HCT116 (cell line): ENCODE measurements around the gene SF3B4.

Experiments
- EGR1 ChIP-seq: IDR thresholded peaks from 2 replicates; pipeline ENCODE4 v1.6.1; 2012; ENCODE audit warnings: low read depth
- EZH2 ChIP-seq: fragments of 200-600 bp; sonication (generic); IDR thresholded peaks from 2 replicates; pipeline ENCODE4 v1.6.1; 2017; ENCODE audit warnings: antibody characterized with exemption, mixed run types
- EZH2phosphoT487 ChIP-seq: fragments of 200-600 bp; IDR thresholded peaks from 2 replicates; pipeline ENCODE4 v1.6.1; 2018; ENCODE audit warnings: antibody characterized with exemption, borderline replicate concordance
- FOSL1 ChIP-seq: IDR thresholded peaks from 2 replicates; pipeline ENCODE4 v1.6.1; 2012; ENCODE audit warnings: low read depth
- POLR2A ChIP-seq: IDR thresholded peaks from 2 replicates; pipeline ENCODE4 v1.7.0; 2011; ENCODE audit warnings: borderline replicate concordance; ENCODE audit not compliant: insufficient read depth, insufficient read length; ENCODE audit errors: extremely low read depth
- POLR2AphosphoS5 ChIP-seq: IDR thresholded peaks from 2 replicates; pipeline ENCODE4 v1.6.1; 2011; ENCODE audit warnings: mild to moderate bottlenecking, low read depth, low read length, moderate library complexity
- RAD21 ChIP-seq: IDR thresholded peaks from 2 replicates; pipeline ENCODE4 v1.6.1; 2012; ENCODE audit warnings: low read depth, mild to moderate bottlenecking
- REST ChIP-seq: IDR thresholded peaks from 2 replicates; pipeline ENCODE4 v1.6.1; 2012; ENCODE audit warnings: low read depth
- SRF ChIP-seq: IDR thresholded peaks from 2 replicates; pipeline ENCODE4 v1.6.1; 2012; ENCODE audit warnings: low read depth
- TCF7L2 ChIP-seq: IDR thresholded peaks from 2 replicates; pipeline ENCODE4 v1.7.0; 2011; ENCODE audit warnings: borderline replicate concordance, inconsistent platforms; ENCODE audit not compliant: insufficient read depth, insufficient read length; ENCODE audit errors: extremely low read depth
- ZFX ChIP-seq: fragments of 450-650 bp; IDR thresholded peaks from 2 replicates; pipeline ENCODE4 v1.6.1; 2017
- ZNF274 ChIP-seq: fragments of 200-500 bp; sonication (Bioruptor generic); IDR thresholded peaks from 2 replicates; pipeline ENCODE4 v1.6.1; 2014; ENCODE audit warnings: mild to moderate bottlenecking, low read depth, low read length, inconsistent platforms
- TF ChIP-seq, protein P1 (sequence below), 3 experiments: fragments of 200-600 bp in 1 of 3; sonication (generic) in 1 of 3; IDR thresholded peaks in 2 of 3; conservative IDR thresholded peaks in 1 of 3; 2 replicates each; pipeline ENCODE4 v1.5.1; 2012 to 2017; ENCODE audit warnings: low read depth in 2 of 3, low read length in 2 of 3, antibody characterized with exemption in 1 of 3, borderline replicate concordance in 1 of 3, control low read depth in 1 of 3, mild to moderate bottlenecking in 1 of 3, mixed read lengths in 1 of 3, mixed run types in 1 of 3, moderate library complexity in 1 of 3; ENCODE audit not compliant: insufficient read depth in 1 of 3
- TF ChIP-seq, protein P2 (sequence below): IDR thresholded peaks from 2 replicates; pipeline ENCODE4 v1.6.1; 2012

DNA sequence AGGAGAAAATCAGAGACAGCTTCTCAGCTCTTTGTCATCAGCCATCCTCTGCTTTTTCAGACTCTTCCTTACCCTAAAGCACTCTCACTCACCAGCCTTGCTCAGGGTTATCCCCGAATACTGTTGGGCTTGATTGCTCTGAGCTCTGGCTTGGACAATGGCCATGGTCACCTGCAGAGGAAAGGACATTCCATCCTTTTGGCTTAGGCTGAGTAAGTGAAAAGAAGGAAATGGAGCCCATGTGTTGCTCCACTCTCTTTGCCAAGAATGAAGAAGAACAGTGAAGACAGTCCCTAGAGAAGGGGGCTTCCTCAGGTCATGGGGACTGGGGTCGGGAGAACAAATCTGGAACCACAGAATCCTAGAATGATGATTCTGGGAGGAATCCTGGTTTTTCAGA is 6.8 kb upstream of the SF3B4 start:
- TF ChIP-seq, protein P1, sequence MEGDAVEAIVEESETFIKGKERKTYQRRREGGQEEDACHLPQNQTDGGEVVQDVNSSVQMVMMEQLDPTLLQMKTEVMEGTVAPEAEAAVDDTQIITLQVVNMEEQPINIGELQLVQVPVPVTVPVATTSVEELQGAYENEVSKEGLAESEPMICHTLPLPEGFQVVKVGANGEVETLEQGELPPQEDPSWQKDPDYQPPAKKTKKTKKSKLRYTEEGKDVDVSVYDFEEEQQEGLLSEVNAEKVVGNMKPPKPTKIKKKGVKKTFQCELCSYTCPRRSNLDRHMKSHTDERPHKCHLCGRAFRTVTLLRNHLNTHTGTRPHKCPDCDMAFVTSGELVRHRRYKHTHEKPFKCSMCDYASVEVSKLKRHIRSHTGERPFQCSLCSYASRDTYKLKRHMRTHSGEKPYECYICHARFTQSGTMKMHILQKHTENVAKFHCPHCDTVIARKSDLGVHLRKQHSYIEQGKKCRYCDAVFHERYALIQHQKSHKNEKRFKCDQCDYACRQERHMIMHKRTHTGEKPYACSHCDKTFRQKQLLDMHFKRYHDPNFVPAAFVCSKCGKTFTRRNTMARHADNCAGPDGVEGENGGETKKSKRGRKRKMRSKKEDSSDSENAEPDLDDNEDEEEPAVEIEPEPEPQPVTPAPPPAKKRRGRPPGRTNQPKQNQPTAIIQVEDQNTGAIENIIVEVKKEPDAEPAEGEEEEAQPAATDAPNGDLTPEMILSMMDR (IDR thresholded peaks at IDR 0.05 in 2 of 3, conservative IDR thresholded peaks at IDR 0.05 in 1 of 3; ENCODE audit: borderline replicate concordance in 1 of 3, insufficient read depth in 1 of 3, low read depth in 2 of 3, low read length in 2 of 3): no peak
- no peak for TF ChIP-seq POLR2AphosphoS5
- TF ChIP-seq EZH2: no peak
- TF ChIP-seq RAD21: no peak
- TF ChIP-seq, protein P2, sequence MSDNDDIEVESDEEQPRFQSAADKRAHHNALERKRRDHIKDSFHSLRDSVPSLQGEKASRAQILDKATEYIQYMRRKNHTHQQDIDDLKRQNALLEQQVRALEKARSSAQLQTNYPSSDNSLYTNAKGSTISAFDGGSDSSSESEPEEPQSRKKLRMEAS: no peak
- no peak for TF ChIP-seq ZFX
- TF ChIP-seq REST: no peak
- TF ChIP-seq ZNF274: no peak
- no peak for TF ChIP-seq POLR2A
- no peak for TF ChIP-seq EZH2phosphoT487
- TF ChIP-seq TCF7L2: no peak
- no peak for TF ChIP-seq EGR1
- no peak for TF ChIP-seq SRF
- no peak for TF ChIP-seq FOSL1
